OCI-LY7 (cell line): ENCODE results near the gene KCNK7. TPM values are rescaled to one million over a fixed set of nuclear protein-coding genes. Genes with fewer than 3 reads are reported as not detected.

Experiments used
- BruUV-seq: library from RNA; stranded (reverse); fragments of 400-500 nt; replicated peaks from 2 replicates; lab custom pipeline; 2021; lab: Mats Ljungman, UMichigan
- CTCF ChIA-PET: fragments of 300-600 bp; sonication (Branson Sonifier 250); formaldehyde crosslinking; loops from one replicate; lab custom pipeline; 2022; ENCODE audit warnings: antibody characterized with exemption; ENCODE audit not compliant: unreplicated experiment; lab: Charles Lee
- POLR2A ChIA-PET: fragments of 300-600 bp; sonication (Branson Sonifier 250); formaldehyde crosslinking; loops from one replicate; lab custom pipeline; 2022; ENCODE audit warnings: antibody characterized with exemption; lab: Charles Lee
- DNase-seq: peaks from one replicate; pipeline ENCODE4 v3.0.0-alpha.2; 2015; ENCODE audit warnings: low spot score
- H2AFZ ChIP-seq: fragments of 200-600 bp; sonication (generic), shearing (Covaris generic); 2 replicates; pipeline ENCODE4 v1.6.1; 2014; ENCODE audit warnings: mild to moderate bottlenecking, antibody characterized with exemption, low read length, moderate library complexity
- H3K27ac ChIP-seq: fragments of 200-600 bp; sonication (generic); 2 replicates; pipeline ENCODE4 v1.5.1; 2014; ENCODE audit warnings: mixed run types, low read depth, mild to moderate bottlenecking, moderate library complexity, low read length, inconsistent platforms; ENCODE audit not compliant: poor library complexity, severe bottlenecking
- H3K36me3 ChIP-seq: fragments of 200-600 bp; sonication (generic); 2 replicates; pipeline ENCODE4 v1.6.1; 2014; ENCODE audit warnings: mild to moderate bottlenecking, antibody characterized with exemption, low read length, moderate library complexity, mixed read lengths; ENCODE audit not compliant: insufficient read depth
- H3K4me1 ChIP-seq: fragments of 200-600 bp; sonication (generic); 2 replicates; pipeline ENCODE4 v1.5.1; 2014; ENCODE audit warnings: mild to moderate bottlenecking, low read length; ENCODE audit not compliant: insufficient read depth, poor library complexity, severe bottlenecking
- H3K4me2 ChIP-seq: fragments of 200-600 bp; sonication (generic); 2 replicates; pipeline ENCODE4 v1.6.1; 2014; ENCODE audit warnings: mild to moderate bottlenecking, low read length
- H3K4me3 ChIP-seq: fragments of 200-600 bp; sonication (generic); 2 replicates; pipeline ENCODE4 v1.5.1; 2014; ENCODE audit warnings: mild to moderate bottlenecking, low read depth, low read length; ENCODE audit not compliant: poor library complexity, severe bottlenecking
- H3K79me2 ChIP-seq: fragments of 200-600 bp; sonication (generic); 2 replicates; pipeline ENCODE4 v1.6.1; 2016; ENCODE audit warnings: low read depth, mild to moderate bottlenecking, low read length, moderate library complexity, mixed read lengths; ENCODE audit not compliant: insufficient read depth
- H3K9me2 ChIP-seq: fragments of 200-600 bp; sonication (generic); 2 replicates; pipeline ENCODE4 v1.6.1; 2016; ENCODE audit warnings: mild to moderate bottlenecking, low read length, mixed read lengths; ENCODE audit not compliant: insufficient read depth
- H3K9me3 ChIP-seq: fragments of 200-600 bp; sonication (generic); 2 replicates; pipeline ENCODE4 v1.6.1; 2014; ENCODE audit warnings: mild to moderate bottlenecking, mixed run types, low read length, mixed read lengths
- H4K20me1 ChIP-seq: fragments of 200-600 bp; sonication (generic); 2 replicates; pipeline ENCODE4 v1.6.1; 2014; ENCODE audit warnings: mild to moderate bottlenecking, antibody characterized with exemption, low read length, moderate library complexity, mixed read lengths; ENCODE audit not compliant: insufficient read depth
- CTCF ChIP-seq: fragments of 200-600 bp; sonication (generic); conservative IDR thresholded peaks from 2 replicates; pipeline ENCODE4 v1.5.1; 2014; ENCODE audit warnings: mild to moderate bottlenecking, antibody characterized with exemption, low read length, moderate library complexity, mixed read lengths
- EZH2phosphoT487 ChIP-seq: fragments of 200-600 bp; sonication (generic); IDR thresholded peaks from 2 replicates; pipeline ENCODE4 v1.6.1; 2018; ENCODE audit warnings: low read depth, borderline replicate concordance, mild to moderate bottlenecking, mixed run types, antibody characterized with exemption, low read length, moderate library complexity, mixed read lengths
- intact Hi-C: fragments of 100-400 bp; cut with micrococcal nuclease; formaldehyde crosslinking; loops from one replicate; pipeline ENCODE4 v1.10.0; 2022; ENCODE audit not compliant: unreplicated experiment
- total RNA-seq, 2 experiments: library from RNA; depleted of rRNA in 1 of 2; stranded (reverse); fragments of >200 nt in 1 of 2; shearing (Covaris generic) in 1 of 2; gene quantifications; 2 replicates each; pipeline ENCODE4 v1.2.3, GENCODE V29; 2014 to 2022

KCNK7 gene
- total RNA-seq, 2 experiments from 2014 or later: 0.68 to 1.4 TPM

DNA sequence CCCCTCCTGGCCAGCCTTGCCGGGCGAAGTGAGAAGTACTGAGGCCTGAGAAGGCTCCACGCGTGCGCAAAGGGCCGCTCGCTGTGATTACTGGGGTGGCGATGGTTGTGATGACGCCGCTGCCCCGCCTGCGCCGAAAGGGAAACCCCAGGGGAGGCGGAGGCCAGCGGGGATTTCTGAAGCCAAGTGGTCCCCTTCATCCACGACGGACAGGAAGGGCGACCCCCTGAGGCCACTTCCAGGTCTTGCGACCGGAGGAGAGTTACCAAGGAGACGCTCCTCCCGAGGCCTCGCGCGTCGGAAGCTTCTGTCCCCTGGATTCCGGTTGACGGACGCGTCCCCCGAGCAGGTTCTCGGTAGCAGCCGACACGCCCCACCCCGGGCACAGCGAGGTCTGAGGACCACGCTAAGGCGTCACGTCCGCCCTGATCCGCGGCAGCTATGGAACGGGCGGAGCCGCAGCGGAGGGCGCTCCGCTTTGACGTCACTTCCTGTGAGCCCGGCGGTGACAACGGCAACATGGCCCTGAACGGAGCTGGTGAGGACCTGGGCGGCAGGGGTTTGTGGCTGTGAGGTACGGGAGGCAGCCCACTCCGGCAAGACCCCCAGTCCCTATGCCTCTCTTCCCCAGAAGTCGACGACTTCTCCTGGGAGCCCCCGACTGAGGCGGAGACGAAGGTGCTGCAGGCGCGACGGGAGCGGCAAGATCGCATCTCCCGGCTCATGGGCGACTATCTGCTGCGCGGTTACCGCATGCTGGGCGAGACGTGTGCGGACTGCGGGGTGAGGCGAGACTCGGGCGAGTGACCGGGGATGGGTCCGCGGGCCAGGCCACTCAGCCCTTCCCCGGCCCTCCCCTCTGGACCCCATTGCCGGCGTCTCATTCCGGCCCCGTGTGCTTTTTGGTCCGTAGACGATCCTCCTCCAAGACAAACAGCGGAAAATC is 25.4 kb downstream of the KCNK7 start, which contains the start of gene ZNRD2:
Gene ZNRD2 (plus strand): TSS at position 505 of the 946 bp plus-strand sequence. CDS start 15 bp downstream, at position 520.
- intact Hi-C loops: loop anchor here (1.0 to 10.0 kb wide), 3 partner anchors 30 to 715 kb away; partner anchors contain the start of gene RELA
- H2AFZ ChIP-seq: peak within 1 kb of the TSS; percentile 27; the same call in 1 of the 2 replicates
- H3K36me3 ChIP-seq: peaks cover 8% of the 10 kb centered on the region; the same call in 1 of the 2 replicates
- POLR2A ChIA-PET: interaction anchor here (0.7 to 1.1 kb wide), 2 partner anchors 14 to 145 kb away, joined by 3 read pairs; no protein-coding TSS in a partner anchor
- CTCF ChIA-PET: interaction anchor here (1.1 kb wide), 1 partner anchor 18 kb away, joined by 4 read pairs; no protein-coding TSS in a partner anchor
- DNase-seq: peak; percentile 99
- peak within 1 kb of the TSS; percentile 71 for H3K27ac ChIP-seq
- no peaks in the 10 kb centered on the region for H3K9me2 ChIP-seq
- H3K4me3 ChIP-seq: peak within 1 kb of the TSS; percentile 94
- TF ChIP-seq CTCF (peak; percentile 69), EZH2phosphoT487 (no peak)
- peaks cover 7% of the 10 kb centered on the region; the same call in 1 of the 2 replicates for H4K20me1 ChIP-seq
- H3K79me2 ChIP-seq: peaks cover 38% of the 10 kb centered on the region
- BruUV-seq: no TSS peak
- H3K9me3 ChIP-seq: no peaks in the 10 kb centered on the region
- peak within 1 kb of the TSS; percentile 98 for H3K4me2 ChIP-seq
- H3K4me1 ChIP-seq: peaks cover 62% of the 10 kb centered on the region

DNA sequence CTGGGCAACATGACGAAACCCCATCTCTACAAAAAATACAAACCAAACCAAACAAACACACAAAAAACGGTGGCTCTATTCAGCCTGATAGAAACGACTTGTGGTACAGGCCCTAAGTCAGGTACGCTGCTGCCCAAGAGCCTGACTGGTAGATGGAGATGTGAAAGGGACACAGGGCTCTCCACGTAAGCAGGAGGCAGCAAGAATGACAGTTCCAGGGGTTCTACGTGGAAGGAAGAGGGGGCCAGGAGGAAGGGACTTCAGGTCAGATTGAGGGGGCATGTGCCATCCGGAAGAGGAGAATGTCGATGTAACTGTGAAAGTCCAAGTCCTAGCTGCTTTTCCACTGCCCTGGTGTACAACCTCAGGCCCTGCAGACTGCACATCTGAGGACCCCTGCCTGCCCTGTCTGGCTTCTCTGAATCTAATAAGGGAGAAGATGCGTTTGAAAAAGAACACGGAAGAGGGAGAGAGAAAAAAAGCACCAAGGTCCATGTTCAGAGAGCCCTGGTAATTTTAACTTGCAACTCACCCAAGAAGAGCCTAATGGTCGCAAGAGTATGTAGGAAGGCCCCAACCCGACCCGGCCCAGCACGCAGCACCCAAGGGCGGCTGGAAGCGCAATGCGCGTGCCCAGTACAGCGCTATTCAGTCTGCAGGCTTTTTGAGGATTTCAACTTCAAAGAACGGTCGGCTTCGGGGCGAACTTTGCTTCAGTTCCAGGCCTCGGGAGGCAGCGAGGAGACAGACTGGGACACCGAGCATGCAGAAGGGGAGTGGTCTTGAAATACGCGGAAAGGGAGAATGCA is 26.2 kb downstream of the KCNK7 start:
- Histone ChIP-seq H3K79me2 (peaks cover 38% of the 10 kb centered on the region), H3K27ac (peak overlapping the region; percentile 71), H4K20me1 (peaks cover 7% of the 10 kb centered on the region; the same call in 1 of the 2 replicates), H3K9me2 (no peaks in the 10 kb centered on the region), H3K36me3 (peaks cover 8% of the 10 kb centered on the region; the same call in 1 of the 2 replicates), H3K9me3 (no peaks in the 10 kb centered on the region), H3K4me2 (peak overlapping the region; percentile 94), H3K4me1 (peaks cover 55% of the 10 kb centered on the region), H2AFZ (peak overlapping the region; percentile 27; the same call in 1 of the 2 replicates), H3K4me3 (peak overlapping the region; percentile 94)
- TF ChIP-seq EZH2phosphoT487 (no peak), CTCF (no peak)
- CTCF ChIA-PET: interaction anchor here (1.1 kb wide), 1 partner anchor 19 kb away, joined by 4 read pairs; no protein-coding TSS in a partner anchor
- POLR2A ChIA-PET: interaction anchor here (1.1 kb wide), 1 partner anchor 15 kb away, joined by 3 read pairs; no protein-coding TSS in a partner anchor
- no peak for DNase-seq
- TSS peak; percentile 72 for BruUV-seq
- intact Hi-C loops: no loop called here
